ENCODE results near the gene MRPS25. TPM values are rescaled to one million over a fixed set of nuclear protein-coding genes. Genes with fewer than 3 reads are reported as not detected.
"Not testable (repeated sequence)": the region's sequence is repeated elsewhere in the genome, so short reads cannot be mapped to it uniquely, and the experiment has no call there.

The MRPS25 gene
- total RNA-seq, 2 experiments from 2014 or later, result 59.9 to 60.2 TPM

DNA sequence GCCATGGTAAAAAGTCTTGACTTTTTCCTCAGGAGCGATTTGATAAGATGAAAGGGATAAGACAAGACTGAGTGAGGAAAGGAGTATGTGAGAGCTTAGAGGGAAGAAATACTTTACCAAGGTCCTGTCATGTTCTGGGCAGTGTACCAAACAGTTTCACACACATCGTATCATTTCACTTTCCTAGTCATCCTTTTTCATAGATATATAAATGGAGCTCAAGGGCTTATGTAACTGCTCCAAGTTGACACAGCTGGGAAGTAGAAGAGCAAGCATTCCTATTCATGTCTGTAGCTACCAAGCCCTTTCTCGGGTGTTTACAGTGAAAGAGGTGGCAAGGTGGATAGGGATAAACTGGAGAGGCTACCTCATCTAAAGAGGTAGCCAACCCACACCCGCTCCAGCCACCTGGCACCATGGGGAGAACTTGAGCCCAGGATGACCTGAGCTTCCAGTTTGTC, 57.4 kb downstream of the MRPS25 start:
- ChIA-PET POLR2A (no interaction called here), CTCF (no interaction called here)
- intact Hi-C loops (cut with DNase I, micrococcal nuclease), result no loop called here
- H3K9me3 Mint-ChIP-seq, result no peaks in the 10 kb centered on the region
- no peaks in the 10 kb centered on the region for H3K27me3 ChIP-seq (ENCODE audit: control insufficient read depth in 1 of 2, insufficient read depth in 2 of 2, low read length in 2 of 2)
- no peak overlapping the region for H3K27ac ChIP-seq (ENCODE audit: low read depth in 1 of 2, low read length in 2 of 2)
- no peak for ATAC-seq (ENCODE audit: poor library complexity)
- H3K27ac Mint-ChIP-seq, result no peak overlapping the region
- no peak for DNase-seq
- no peak overlapping the region for H3K4me3 Mint-ChIP-seq
- no peak overlapping the region for H3K4me3 ChIP-seq (ENCODE audit: low read length)
- no peaks in the 10 kb centered on the region for H3K4me1 ChIP-seq (ENCODE audit: insufficient read depth, low read length)
- TF ChIP-seq, protein P1, sequence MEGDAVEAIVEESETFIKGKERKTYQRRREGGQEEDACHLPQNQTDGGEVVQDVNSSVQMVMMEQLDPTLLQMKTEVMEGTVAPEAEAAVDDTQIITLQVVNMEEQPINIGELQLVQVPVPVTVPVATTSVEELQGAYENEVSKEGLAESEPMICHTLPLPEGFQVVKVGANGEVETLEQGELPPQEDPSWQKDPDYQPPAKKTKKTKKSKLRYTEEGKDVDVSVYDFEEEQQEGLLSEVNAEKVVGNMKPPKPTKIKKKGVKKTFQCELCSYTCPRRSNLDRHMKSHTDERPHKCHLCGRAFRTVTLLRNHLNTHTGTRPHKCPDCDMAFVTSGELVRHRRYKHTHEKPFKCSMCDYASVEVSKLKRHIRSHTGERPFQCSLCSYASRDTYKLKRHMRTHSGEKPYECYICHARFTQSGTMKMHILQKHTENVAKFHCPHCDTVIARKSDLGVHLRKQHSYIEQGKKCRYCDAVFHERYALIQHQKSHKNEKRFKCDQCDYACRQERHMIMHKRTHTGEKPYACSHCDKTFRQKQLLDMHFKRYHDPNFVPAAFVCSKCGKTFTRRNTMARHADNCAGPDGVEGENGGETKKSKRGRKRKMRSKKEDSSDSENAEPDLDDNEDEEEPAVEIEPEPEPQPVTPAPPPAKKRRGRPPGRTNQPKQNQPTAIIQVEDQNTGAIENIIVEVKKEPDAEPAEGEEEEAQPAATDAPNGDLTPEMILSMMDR (IDR thresholded peaks at IDR 0.05), result no peak
- peaks cover 87% of the 10 kb centered on the region for H3K36me3 Mint-ChIP-seq (ENCODE audit: low read depth)
- H3K4me1 Mint-ChIP-seq (ENCODE audit: low read depth), result no peaks in the 10 kb centered on the region
- H3K36me3 ChIP-seq (ENCODE audit: insufficient read depth, low read length), result peaks cover 75% of the 10 kb centered on the region
- no peaks in the 10 kb centered on the region for H3K27me3 Mint-ChIP-seq
- no peaks in the 10 kb centered on the region for H3K9me3 ChIP-seq (ENCODE audit: control insufficient read depth in 1 of 2, insufficient read depth in 1 of 2, low read length in 2 of 2)

DNA sequence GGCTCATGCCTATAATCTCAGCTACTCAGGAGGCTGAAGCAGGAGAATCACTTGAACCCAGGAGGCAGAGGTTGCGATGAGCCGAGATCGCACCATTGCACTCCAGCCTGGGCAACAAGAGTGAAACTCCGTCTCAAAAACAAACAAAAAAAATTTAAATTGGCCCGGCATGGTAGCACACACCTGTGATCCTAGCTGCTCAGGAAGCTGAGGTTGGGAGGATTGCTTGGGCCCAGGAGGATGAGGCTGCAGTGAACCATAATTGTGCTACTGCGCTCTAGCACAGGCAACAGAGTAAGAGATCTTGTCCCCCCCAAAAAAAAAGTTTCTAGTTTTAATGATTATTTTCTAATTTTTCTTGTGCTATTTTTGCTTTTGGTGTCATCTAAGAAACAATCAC, 65.9 kb downstream of the MRPS25 start:
- intact Hi-C loops (cut with DNase I, micrococcal nuclease); H3K9me3 ChIP-seq (ENCODE audit: control insufficient read depth in 1 of 2, insufficient read depth in 1 of 2, low read length in 2 of 2); H3K27me3 ChIP-seq (ENCODE audit: control insufficient read depth in 1 of 2, insufficient read depth in 2 of 2, low read length in 2 of 2); CTCF ChIA-PET; H3K27ac ChIP-seq (ENCODE audit: low read depth in 1 of 2, low read length in 2 of 2); H3K4me3 ChIP-seq (ENCODE audit: low read length); H3K9me3 Mint-ChIP-seq; DNase-seq; H3K27ac Mint-ChIP-seq; POLR2A ChIA-PET; H3K4me1 ChIP-seq (ENCODE audit: insufficient read depth, low read length); ATAC-seq (ENCODE audit: poor library complexity); H3K4me3 Mint-ChIP-seq; H3K27me3 Mint-ChIP-seq: not testable (repeated sequence)
- peaks cover 66% of the 10 kb centered on the region for H3K36me3 Mint-ChIP-seq (ENCODE audit: low read depth)
- H3K36me3 ChIP-seq (ENCODE audit: insufficient read depth, low read length), result peaks cover 12% of the 10 kb centered on the region
- H3K4me1 Mint-ChIP-seq (ENCODE audit: low read depth), result peaks cover 25% of the 10 kb centered on the region

Other genes starting within 250 kb of the MRPS25 start
- not detected for gene FGD5, start 246.4 kb downstream of the MRPS25 start, total RNA-seq
- gene NR2C2, start 117.7 kb downstream of the MRPS25 start, total RNA-seq, result 10 to 100 TPM; 37.0 to 42.1 TPM
- gene RBSN, start 33.8 kb upstream of the MRPS25 start, total RNA-seq, result 10 to 100 TPM; 57.2 to 57.9 TPM
- gene CAPN7, start 140.9 kb upstream of the MRPS25 start, total RNA-seq, result 10 to 100 TPM; 64.7 to 69.4 TPM